Small intestine (tissue), 7 donors: ENCODE results near the gene CGNL1. TPM values are rescaled to one million over a fixed set of nuclear protein-coding genes. Genes with fewer than 3 reads are reported as not detected.

ENCODE experiments used
- DNase-seq, 2 donors: peaks; one replicate each; pipeline versions ENCODE4 v3.0.0 to v3.0.0-alpha.2; 2013
- FAIRE-seq: peaks from 2 replicates; lab custom pipeline; 2012; peaks lifted over from hg19 to GRCh38; lab: Jason Lieb, UNC
- H3K27ac ChIP-seq, 3 donors: one replicate each; pipeline ENCODE4 v1.5.1; 2013; ENCODE audit warnings: low read length in 2 of 3, mild to moderate bottlenecking in 2 of 3, control low read depth in 1 of 3, inconsistent platforms in 1 of 3, low read depth in 1 of 3, moderate library complexity in 1 of 3
- H3K27me3 ChIP-seq, 3 donors: one replicate each; pipeline ENCODE4 v1.6.1; 2013; ENCODE audit warnings: low read length in 3 of 3, inconsistent platforms in 1 of 3; ENCODE audit not compliant: control insufficient read depth in 3 of 3, insufficient read depth in 3 of 3
- H3K36me3 ChIP-seq, 3 donors: one replicate each; pipeline ENCODE4 v1.6.1; 2013; ENCODE audit warnings: low read length in 3 of 3, inconsistent platforms in 1 of 3, low read depth in 1 of 3, mild to moderate bottlenecking in 1 of 3, moderate library complexity in 1 of 3; ENCODE audit not compliant: control insufficient read depth in 3 of 3, insufficient read depth in 2 of 3
- H3K4me1 ChIP-seq, 3 donors: one replicate each; pipeline ENCODE4 v1.6.1; 2013; ENCODE audit warnings: low read length in 2 of 3, inconsistent platforms in 1 of 3, low read depth in 1 of 3, mild to moderate bottlenecking in 1 of 3, moderate library complexity in 1 of 3; ENCODE audit not compliant: control insufficient read depth in 3 of 3, insufficient read depth in 2 of 3
- H3K4me3 ChIP-seq, 3 donors: one replicate each; pipeline ENCODE4 v1.5.1; 2013; ENCODE audit warnings: low read length in 3 of 3, control low read depth in 1 of 3, inconsistent platforms in 1 of 3, low read depth in 1 of 3, mild to moderate bottlenecking in 1 of 3, moderate library complexity in 1 of 3
- H3K9me3 ChIP-seq, 2 donors: one replicate each; pipeline ENCODE4 v1.6.1; 2013; ENCODE audit warnings: low read depth in 1 of 2, low read length in 1 of 2; ENCODE audit not compliant: control insufficient read depth in 2 of 2, insufficient read depth in 1 of 2
- WGBS, 3 donors: extraction: QIAGEN DNeasy Blood & Tissue Kit; methylation state at CpG; one replicate each; pipeline ENCODE4 v1.1.7; 2013; 5-methylcytosine and 5-hydroxymethylcytosine counted together
- polyA plus RNA-seq, 4 donors: library from polyadenylated mRNA; stranded (reverse) in 3 of 4; unstranded in 1 of 4; fragments of 200-250 nt in 3 of 4; fragments of 120-200 nt in 1 of 4; gene quantifications; one replicate each; pipeline versions ENCODE4 v1.2.1 to v1.2.3, GENCODE V29; 2013
- donor health status: healthy with polysubstance abuse.
- donor health status: control.
- donor health status: control.
- donor health status: Bipolar disorder and iron deficiency.
- donor health status: healthy.

Gene CGNL1
- polyA plus RNA-seq, 4 donors, result 0.81 to 5.1 (median 1.9) TPM

GRCh38 chr15:57393061-57393460 lies 16.8 kb downstream of the CGNL1 start:
- H3K9me3 ChIP-seq, result peaks cover 0 to 11% of the 10 kb centered on the region in 2 donors
- no peak overlapping the region for H3K27ac ChIP-seq
- H3K36me3 ChIP-seq, result no peaks in the 10 kb centered on the region
- DNase-seq (no peak), FAIRE-seq (no peak)
- H3K4me1 ChIP-seq, result no peaks in the 10 kb centered on the region
- H3K4me3 ChIP-seq, result no peak overlapping the region
- no peaks in the 10 kb centered on the region for H3K27me3 ChIP-seq
- 49 to 51% (median 50%) methylated on average over 2 of the region's 2 CpGs for WGBS, 3 donors

- Histone ChIP-seq H3K9me3 (peaks cover 0 to 11% of the 10 kb centered on the region in 2 donors), H3K27ac (no peak overlapping the region), H3K4me1 (no peaks in the 10 kb centered on the region), H3K4me3 (no peak overlapping the region), H3K36me3 (no peaks in the 10 kb centered on the region), H3K27me3 (no peaks in the 10 kb centered on the region)
- FAIRE-seq (no peak), DNase-seq (no peak)
- 64 to 88% (median 83%) methylated on average over 6 of the region's 6 CpGs for WGBS, 3 donors
These were observed 19.0 kb downstream of the CGNL1 start for GRCh38 chr15:57395292-57395691.

GRCh38 chr15:57398336-57398735 lies 22.0 kb downstream of the CGNL1 start:
- peaks cover 0 to 3% of the 10 kb centered on the region in 2 donors for H3K9me3 ChIP-seq
- FAIRE-seq (no peak), DNase-seq (no peak)
- H3K4me3 ChIP-seq, result no peak overlapping the region
- no peaks in the 10 kb centered on the region for H3K4me1 ChIP-seq
- H3K27ac ChIP-seq, result no peak overlapping the region
- 83 to 86% (median 86%) methylated on average over 6 of the region's 6 CpGs for WGBS, 3 donors
- no peaks in the 10 kb centered on the region for H3K36me3 ChIP-seq
- H3K27me3 ChIP-seq, result no peaks in the 10 kb centered on the region

GRCh38 chr15:57401546-57401945 lies 25.2 kb downstream of the CGNL1 start:
- FAIRE-seq (no peak), DNase-seq (no peak)
- peaks cover 0 to 3% of the 10 kb centered on the region in 2 donors for H3K9me3 ChIP-seq
- no peak overlapping the region for H3K27ac ChIP-seq
- H3K27me3 ChIP-seq, result no peaks in the 10 kb centered on the region
- H3K4me3 ChIP-seq, result no peak overlapping the region
- 95 to 100% (median 100%) methylated on average over 1 of the region's 1 CpG for WGBS, 3 donors
- H3K4me1 ChIP-seq, result no peaks in the 10 kb centered on the region
- H3K36me3 ChIP-seq, result no peaks in the 10 kb centered on the region

- DNase-seq, result no peak
- Histone ChIP-seq H3K4me3 (no peak overlapping the region), H3K4me1 (no peaks in the 10 kb centered on the region), H3K36me3 (no peaks in the 10 kb centered on the region), H3K27me3 (no peaks in the 10 kb centered on the region), H3K27ac (no peak overlapping the region), H3K9me3 (peaks cover 0 to 3% of the 10 kb centered on the region in 2 donors)
- FAIRE-seq, result no peak
- 52 to 68% (median 66%) methylated on average over 4 of the region's 4 CpGs for whole genome bisulfite sequencing, 3 donors
These were observed 26.7 kb downstream of the CGNL1 start for GRCh38 chr15:57403017-57403416.

- no peak for DNase-seq
- Histone ChIP-seq H3K4me3 (no peak overlapping the region), H3K27ac (no peak overlapping the region), H3K36me3 (no peaks in the 10 kb centered on the region), H3K9me3 (peaks cover 0 to 3% of the 10 kb centered on the region in 2 donors), H3K4me1 (no peaks in the 10 kb centered on the region), H3K27me3 (no peaks in the 10 kb centered on the region)
- WGBS, 3 donors, result 59 to 85% (median 71%) methylated on average over 5 of the region's 5 CpGs
- no peak for FAIRE-seq
These were observed 27.4 kb downstream of the CGNL1 start for GRCh38 chr15:57403566-57404325.

- Histone ChIP-seq H3K27ac (no peak overlapping the region), H3K4me3 (no peak overlapping the region), H3K4me1 (no peaks in the 10 kb centered on the region), H3K9me3 (peaks cover 0 to 3% of the 10 kb centered on the region in 2 donors), H3K27me3 (no peaks in the 10 kb centered on the region), H3K36me3 (no peaks in the 10 kb centered on the region)
- WGBS, 3 donors, result 56 to 70% (median 66%) methylated on average over 5 of the region's 5 CpGs
- FAIRE-seq, result no peak
- DNase-seq, result no peak
These were observed 28.8 kb downstream of the CGNL1 start for GRCh38 chr15:57405133-57405532.

GRCh38 chr15:57406062-57406772 lies 29.9 kb downstream of the CGNL1 start:
- 75 to 85% (median 83%) methylated on average over 7 of the region's 7 CpGs for WGBS, 3 donors
- Histone ChIP-seq H3K27ac (no peak overlapping the region), H3K4me1 (no peaks in the 10 kb centered on the region), H3K4me3 (no peak overlapping the region), H3K36me3 (no peaks in the 10 kb centered on the region), H3K27me3 (no peaks in the 10 kb centered on the region), H3K9me3 (peaks cover 0 to 3% of the 10 kb centered on the region in 2 donors)
- FAIRE-seq (no peak), DNase-seq (no peak)
